GM19468 (cell line): ENCODE results near the gene KANSL1.

Source experiments
- ATAC-seq: cut with Tn5 transposase; IDR thresholded peaks from one replicate; pipeline ENCODE4 v1.9.1; 2021; ENCODE audit warnings: mild to moderate bottlenecking, moderate library complexity, moderate number of reproducible peaks; ENCODE audit not compliant: unreplicated experiment; ENCODE audit errors: extremely low read depth

The KANSL1 gene

GRCh38 chr17:46045639-46046038 lies 147.6 kb downstream of the KANSL1 start:
- ATAC-seq = no peak

DNA sequence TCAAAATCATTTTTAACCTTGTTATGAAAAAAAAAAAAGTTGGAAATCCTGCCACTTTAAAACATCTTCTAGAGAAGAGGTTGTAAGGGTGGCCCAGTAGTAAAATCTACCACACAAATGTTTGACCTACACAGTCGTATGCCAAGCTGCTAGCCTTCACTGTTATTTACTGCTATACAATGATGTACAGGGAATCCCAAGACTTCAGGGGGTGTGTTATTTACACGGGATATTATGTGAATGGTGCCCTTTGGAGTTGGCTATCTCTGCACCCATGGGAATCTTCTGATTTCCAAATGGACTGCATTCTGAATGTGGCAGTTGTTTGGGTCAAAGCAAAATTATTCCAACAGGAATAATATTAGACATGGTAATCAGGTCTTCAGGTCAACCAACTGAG lies 148.2 kb downstream of the KANSL1 start:
- ATAC-seq = no peak

DNA sequence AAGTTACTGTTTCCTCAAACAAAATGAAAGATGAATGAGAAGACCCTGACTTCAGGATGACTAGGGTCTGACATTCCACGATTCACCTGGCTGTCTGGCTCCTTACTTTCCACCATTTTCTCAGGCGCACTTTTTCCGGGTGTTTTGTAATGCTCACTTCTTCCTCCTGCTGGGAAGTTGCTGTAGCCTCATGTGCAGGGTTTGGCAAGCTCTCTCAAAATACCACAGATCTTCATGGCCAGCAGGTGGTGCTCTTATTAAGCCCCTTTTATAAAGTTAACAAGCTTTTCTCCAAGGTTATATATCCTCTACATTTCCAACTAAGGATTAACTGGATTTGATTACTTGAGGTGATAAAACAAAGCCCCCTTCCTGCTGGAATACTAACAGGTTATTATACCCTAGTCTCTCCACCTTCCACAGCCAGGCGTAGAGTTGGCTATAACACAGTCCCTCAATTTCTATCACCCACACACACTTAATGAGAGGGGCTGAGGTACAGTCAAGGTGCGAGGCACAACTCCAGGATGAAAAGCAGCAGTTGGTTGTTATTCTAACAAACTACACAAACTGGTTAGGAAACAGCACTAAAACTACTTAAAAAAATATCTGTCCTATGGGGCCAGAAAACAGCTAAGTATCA lies 148.8 kb downstream of the KANSL1 start:
- no peak for ATAC-seq

GRCh38 chr17:46043606-46044005 lies 149.6 kb downstream of the KANSL1 start:
- no peak for ATAC-seq

DNA sequence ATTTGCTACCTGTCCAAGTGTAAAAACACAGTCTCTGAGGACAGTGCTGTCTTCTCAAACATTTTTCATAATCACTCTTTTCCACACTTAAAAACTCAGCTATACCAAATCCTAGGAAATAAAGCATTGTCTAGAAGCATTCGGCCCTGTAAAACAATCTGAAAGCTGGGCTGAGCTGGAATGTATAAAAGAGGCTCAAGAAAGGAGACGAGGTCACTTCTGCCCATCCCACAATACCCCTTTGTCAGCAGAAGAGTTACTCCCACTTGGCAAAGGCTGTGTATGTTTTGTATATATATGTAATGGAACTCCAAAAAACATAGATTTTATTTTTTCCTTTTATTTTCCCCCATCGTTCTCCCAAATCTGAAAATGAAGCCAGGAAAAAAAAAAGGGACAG lies 150.3 kb downstream of the KANSL1 start:
- ATAC-seq = no peak

DNA sequence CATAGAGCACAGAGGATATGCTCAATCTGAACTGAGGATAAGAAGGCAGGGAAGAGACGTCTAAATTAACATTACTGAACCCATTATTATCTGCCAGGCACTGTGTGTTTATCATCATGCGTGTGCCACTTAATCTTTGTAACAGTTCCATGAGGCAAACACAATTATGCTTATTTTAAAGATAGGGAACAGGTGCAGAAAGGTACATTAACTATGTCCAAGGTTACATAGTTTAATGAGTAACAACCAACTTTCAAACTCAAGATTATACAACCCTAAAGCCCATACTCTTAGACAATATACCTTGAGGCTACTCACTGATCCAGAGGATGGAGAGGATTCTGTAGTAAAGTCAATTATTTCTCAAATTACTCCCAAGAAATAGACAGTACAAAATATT lies 151.0 kb downstream of the KANSL1 start:
- ATAC-seq = no peak

- no peak for ATAC-seq
Measured at GRCh38 chr17:46039592-46040186, 153.5 kb downstream of the KANSL1 start.

GRCh38 chr17:46038937-46039336 lies 154.3 kb downstream of the KANSL1 start:
- no peak for ATAC-seq

GRCh38 chr17:46038414-46038813 lies 154.8 kb downstream of the KANSL1 start:
- no peak for ATAC-seq

- ATAC-seq = no peak
Measured at GRCh38 chr17:46037722-46038255, 155.4 kb downstream of the KANSL1 start.

GRCh38 chr17:46036491-46036890 lies 156.7 kb downstream of the KANSL1 start:
- no peak for ATAC-seq

- no peak for ATAC-seq
Measured at GRCh38 chr17:46035112-46035818, 158.0 kb downstream of the KANSL1 start.

DNA sequence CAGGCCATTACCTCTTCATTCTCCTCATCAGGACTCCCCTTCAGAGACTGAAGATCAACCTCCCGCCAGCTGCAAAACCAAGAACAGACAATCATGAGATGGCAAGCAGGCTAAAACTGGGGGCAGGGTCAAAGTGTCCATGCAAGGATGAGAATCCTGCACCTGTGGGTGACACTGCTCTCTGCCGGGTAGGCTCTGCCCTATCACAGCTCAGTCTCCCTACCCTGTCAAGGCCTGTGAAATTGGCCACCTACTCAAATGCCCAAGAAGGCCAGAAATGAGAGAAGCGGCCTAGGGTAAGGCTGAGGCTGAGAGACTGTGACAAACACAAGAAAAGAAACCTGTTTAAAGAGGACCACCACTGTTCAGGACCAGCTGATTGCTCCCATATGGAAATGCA lies 159.8 kb downstream of the KANSL1 start:
- no peak for ATAC-seq

DNA sequence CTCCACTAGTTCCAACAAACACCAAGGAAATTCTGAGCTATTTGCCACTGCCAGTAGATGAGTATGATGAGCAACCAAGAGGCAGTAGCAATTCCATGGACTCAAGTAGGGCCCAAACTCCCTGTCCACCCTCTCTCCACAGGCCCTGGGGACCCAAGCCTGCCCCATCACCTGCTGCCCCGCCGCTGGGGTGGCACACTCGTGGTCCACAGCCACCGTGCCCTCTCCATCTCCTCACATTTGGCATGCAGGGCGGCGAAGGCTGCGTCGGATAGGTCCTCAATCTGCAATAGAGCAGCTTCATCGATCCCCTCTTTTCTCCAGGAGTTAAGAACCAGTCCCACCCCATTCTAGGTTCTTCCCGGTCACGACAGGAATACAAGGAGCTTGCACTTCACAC lies 160.3 kb downstream of the KANSL1 start:
- ATAC-seq = no peak

DNA sequence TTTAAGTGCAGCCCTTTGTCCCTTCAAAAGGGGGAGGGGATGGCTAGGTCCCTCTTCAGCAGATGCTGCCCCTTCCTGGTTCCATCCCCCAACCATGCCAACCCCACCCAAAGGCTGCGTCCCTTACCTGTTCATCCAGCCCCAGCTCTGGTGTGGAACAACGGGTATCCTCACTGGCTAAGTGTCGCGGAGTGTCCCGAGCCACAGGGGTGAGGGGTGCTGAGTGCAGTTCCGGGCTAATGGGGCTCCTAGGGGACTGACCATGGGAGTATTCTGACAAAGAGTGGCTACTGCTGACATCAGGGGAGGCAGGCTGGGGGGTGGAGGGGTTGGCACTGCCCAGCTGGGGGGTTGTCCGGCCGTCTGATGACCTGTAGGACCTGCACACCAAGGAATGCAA lies 161.3 kb downstream of the KANSL1 start:
- ATAC-seq = no peak

- no peak for ATAC-seq
Measured at GRCh38 chr17:46031440-46031839, 161.8 kb downstream of the KANSL1 start.

- ATAC-seq = no peak
Measured at GRCh38 chr17:46030752-46031151, 162.5 kb downstream of the KANSL1 start.

GRCh38 chr17:46029627-46030026 lies 163.6 kb downstream of the KANSL1 start:
- ATAC-seq = no peak

DNA sequence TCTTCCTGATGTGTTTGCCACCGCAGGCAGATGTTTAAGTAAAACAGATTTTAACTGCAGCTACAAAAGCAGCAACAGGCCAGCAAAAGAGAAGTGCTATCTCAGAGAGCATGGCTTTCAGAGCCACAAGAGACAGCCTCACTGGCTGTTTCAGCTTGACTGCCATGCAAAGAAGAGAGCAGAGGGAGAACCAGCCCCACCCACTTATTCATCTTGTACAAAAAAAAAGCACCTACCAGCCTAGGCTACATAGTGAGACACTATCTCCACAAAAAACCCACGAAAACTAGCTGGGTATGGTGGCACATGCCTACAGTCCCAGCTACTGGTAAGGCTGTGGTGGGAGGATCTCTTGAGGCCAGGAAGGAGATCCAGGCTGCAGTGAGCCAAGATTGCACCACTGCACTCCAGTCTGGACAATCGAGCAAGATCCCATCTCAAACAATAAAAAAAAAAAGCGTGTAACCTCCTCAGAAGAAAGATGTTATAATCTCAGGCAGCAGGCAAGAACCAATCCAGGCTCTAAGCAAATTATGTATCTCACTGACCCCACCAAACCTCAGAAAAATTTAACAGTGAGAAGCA lies 164.2 kb downstream of the KANSL1 start:
- ATAC-seq = no peak

DNA sequence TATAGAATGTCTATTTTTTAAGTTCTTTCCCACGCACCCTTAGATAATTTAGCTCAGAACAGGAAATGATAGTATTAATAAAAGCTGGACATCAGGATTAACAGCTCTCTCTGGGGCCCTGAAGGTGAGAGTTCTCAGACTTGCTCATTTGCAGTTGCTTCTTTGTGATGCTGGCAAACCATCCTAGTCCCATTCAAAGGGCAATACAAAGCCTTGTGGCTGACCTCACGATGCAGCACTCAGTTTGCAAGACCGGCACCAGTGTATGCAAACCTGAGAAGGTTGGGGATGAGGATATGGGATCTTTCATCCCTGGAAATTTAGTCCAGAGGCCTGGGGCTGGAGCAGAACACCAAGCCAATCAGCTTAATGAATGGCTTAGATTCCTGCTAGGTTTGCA lies 164.9 kb downstream of the KANSL1 start:
- no peak for ATAC-seq

- ATAC-seq = no peak
Measured at GRCh38 chr17:46027976-46028325, 165.3 kb downstream of the KANSL1 start.
